HL-60 (cell line): ENCODE results near the gene THG1L.

Experiments used
- CTCF ChIP-seq: IDR thresholded peaks from one replicate; pipeline ENCODE4 v1.5.1; 2011; ENCODE audit warnings: low read length, control low read depth, inconsistent platforms; ENCODE audit not compliant: insufficient read depth
- GABPA ChIP-seq: IDR thresholded peaks from 2 replicates; pipeline ENCODE4 v1.6.1; 2012; ENCODE audit warnings: low read depth
- POLR2AphosphoS5 ChIP-seq: IDR thresholded peaks from 2 replicates; pipeline ENCODE4 v1.6.1; 2012; ENCODE audit warnings: low read depth

- TF ChIP-seq POLR2AphosphoS5 (no peak), CTCF (no peak), GABPA (no peak)
Measured at GRCh38 chr5:157735991-157736390, 4.8 kb downstream of the THG1L start.
